Colonic mucosa (tissue), 4 donors: Measurements from ENCODE around the gene EIF2S3. TPM values are rescaled to one million over a fixed set of nuclear protein-coding genes. Genes with fewer than 3 reads are reported as not detected.

ENCODE experiments used
- DNase-seq: peaks from one replicate; pipeline ENCODE4 v3.0.0-alpha.2; 2020
- H3K27ac ChIP-seq: fragments of 200-600 bp; one replicate; pipeline ENCODE4 v1.8.0; 2021
- H3K27me3 ChIP-seq: fragments of 200-600 bp; one replicate; pipeline ENCODE4 v1.8.0; 2021
- H3K36me3 ChIP-seq: fragments of 200-600 bp; one replicate; pipeline ENCODE4 v1.8.0; 2021
- H3K4me1 ChIP-seq: fragments of 200-600 bp; one replicate; pipeline ENCODE4 v1.8.0; 2021; ENCODE audit warnings: mild to moderate bottlenecking
- H3K4me3 ChIP-seq: fragments of 200-600 bp; one replicate; pipeline ENCODE4 v1.8.0; 2021
- H3K9ac ChIP-seq, 2 donors: one replicate each; pipeline ENCODE4 v1.7.0; 2013; ENCODE audit warnings: control low read depth in 2 of 2, low read depth in 2 of 2, low read length in 2 of 2
- H3K9me3 ChIP-seq: fragments of 200-600 bp; one replicate; pipeline ENCODE4 v1.8.0; 2021
- intact Hi-C: fragments of 100-400 bp; cut with DNase I; formaldehyde crosslinking; loops from one replicate; pipeline ENCODE4 v1.14.1; 2022
- total RNA-seq, 2 donors: library from RNA; stranded (reverse); fragmentation: NEBNext Ultra II Directional in 1 of 2; extraction: Animal tissue kit (Norgen Biotek cat#: 25700) in 1 of 2; gene quantifications; one replicate each; pipeline ENCODE4 v1.2.1, GENCODE V29; 2021
- TF ChIP-seq, protein P1 (sequence below): fragments of 200-600 bp; IDR thresholded peaks from one replicate; pipeline ENCODE4 v1.8.0; 2022; ENCODE audit warnings: antibody characterized with exemption, mild to moderate bottlenecking
- donor health status: healthy.
- donor health status: DM: no; HTN: no; CAD: no.
- donor health status: DM: no; HTN: no; CAD: no.

EIF2S3 gene
- total RNA-seq, 2 donors from 2014 or later = 166 to 180 TPM

DNA sequence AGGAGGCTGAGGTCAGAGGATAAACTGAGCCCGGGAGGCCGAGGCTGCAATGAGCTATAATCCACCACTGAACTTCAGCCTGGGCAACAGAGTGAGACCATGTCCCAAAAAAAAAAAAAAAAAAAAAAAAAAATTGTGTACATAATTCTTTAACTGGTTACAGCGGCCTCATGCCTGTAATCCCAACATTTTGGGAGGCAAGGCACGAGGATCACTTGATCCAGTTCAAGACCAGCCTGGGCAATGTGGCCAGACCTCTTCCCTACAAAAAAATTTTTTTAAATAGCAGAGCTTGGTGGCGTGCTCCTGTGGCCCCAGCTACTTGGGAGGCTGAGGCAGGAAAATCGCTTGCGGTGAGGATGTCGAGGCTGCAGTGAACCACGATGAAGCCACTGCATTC lies 37.1 kb upstream of the EIF2S3 start:
- Histone ChIP-seq H3K27ac (no peak overlapping the region), H3K9ac (no peak overlapping the region), H3K36me3 (no peaks in the 10 kb centered on the region), H3K4me3 (no peak overlapping the region), H3K27me3 (no peaks in the 10 kb centered on the region), H3K9me3 (no peaks in the 10 kb centered on the region), H3K4me1 (no peaks in the 10 kb centered on the region)
- TF ChIP-seq, protein P1, sequence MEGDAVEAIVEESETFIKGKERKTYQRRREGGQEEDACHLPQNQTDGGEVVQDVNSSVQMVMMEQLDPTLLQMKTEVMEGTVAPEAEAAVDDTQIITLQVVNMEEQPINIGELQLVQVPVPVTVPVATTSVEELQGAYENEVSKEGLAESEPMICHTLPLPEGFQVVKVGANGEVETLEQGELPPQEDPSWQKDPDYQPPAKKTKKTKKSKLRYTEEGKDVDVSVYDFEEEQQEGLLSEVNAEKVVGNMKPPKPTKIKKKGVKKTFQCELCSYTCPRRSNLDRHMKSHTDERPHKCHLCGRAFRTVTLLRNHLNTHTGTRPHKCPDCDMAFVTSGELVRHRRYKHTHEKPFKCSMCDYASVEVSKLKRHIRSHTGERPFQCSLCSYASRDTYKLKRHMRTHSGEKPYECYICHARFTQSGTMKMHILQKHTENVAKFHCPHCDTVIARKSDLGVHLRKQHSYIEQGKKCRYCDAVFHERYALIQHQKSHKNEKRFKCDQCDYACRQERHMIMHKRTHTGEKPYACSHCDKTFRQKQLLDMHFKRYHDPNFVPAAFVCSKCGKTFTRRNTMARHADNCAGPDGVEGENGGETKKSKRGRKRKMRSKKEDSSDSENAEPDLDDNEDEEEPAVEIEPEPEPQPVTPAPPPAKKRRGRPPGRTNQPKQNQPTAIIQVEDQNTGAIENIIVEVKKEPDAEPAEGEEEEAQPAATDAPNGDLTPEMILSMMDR = no peak
- intact Hi-C loops = no loop called here
- DNase-seq = no peak

DNA sequence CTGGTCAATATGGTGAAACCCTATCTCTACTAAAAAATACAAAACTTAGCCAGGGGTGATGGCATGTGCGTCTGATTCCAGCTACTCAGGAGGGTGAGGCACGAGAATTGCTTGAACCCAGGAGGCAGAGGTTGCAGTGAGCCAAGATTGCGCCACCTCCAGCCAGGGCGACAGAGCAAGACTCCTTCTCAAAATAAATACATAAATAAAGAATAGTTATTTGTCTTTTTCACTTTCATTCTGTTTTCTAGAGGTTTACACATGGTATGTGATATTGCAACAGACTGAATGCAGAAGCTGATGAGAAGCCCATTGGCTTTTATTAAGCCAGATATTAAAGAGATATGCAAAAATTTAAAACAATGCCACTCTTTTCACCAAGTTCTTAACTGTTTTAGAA lies 35.9 kb upstream of the EIF2S3 start:
- H3K4me3 ChIP-seq = no peak overlapping the region
- H3K9me3 ChIP-seq = no peaks in the 10 kb centered on the region
- H3K4me1 ChIP-seq = no peaks in the 10 kb centered on the region
- TF ChIP-seq, protein P1 = no peak
- no peak overlapping the region for H3K9ac ChIP-seq
- DNase-seq = no peak
- H3K27ac ChIP-seq = no peak overlapping the region
- intact Hi-C loops = no loop called here
- H3K27me3 ChIP-seq = no peaks in the 10 kb centered on the region
- H3K36me3 ChIP-seq = no peaks in the 10 kb centered on the region

DNA sequence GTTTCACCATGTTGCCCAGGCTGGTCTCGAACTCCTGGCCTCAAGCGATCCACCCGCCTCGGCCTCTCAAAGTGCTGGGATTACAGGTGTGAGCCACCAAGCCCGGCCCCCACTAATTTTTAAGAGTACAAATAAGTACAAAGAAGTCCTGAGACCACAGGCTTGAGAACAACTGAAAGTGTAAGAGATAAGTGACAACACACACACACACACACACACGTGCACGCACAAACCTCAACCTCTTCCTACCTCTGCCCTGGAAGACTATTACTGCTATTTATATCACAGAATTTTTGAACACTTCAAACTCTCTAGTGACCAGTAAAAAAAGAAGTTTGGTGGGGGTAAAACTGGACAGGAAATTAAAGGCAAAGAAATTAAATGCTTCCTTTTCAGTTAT lies 35.3 kb upstream of the EIF2S3 start:
- intact Hi-C loops = no loop called here
- TF ChIP-seq, protein P1 = no peak
- no peaks in the 10 kb centered on the region for H3K9me3 ChIP-seq
- H3K4me3 ChIP-seq = no peak overlapping the region
- DNase-seq = no peak
- no peaks in the 10 kb centered on the region for H3K27me3 ChIP-seq
- no peaks in the 10 kb centered on the region for H3K4me1 ChIP-seq
- H3K9ac ChIP-seq = no peak overlapping the region
- H3K27ac ChIP-seq = no peak overlapping the region
- no peaks in the 10 kb centered on the region for H3K36me3 ChIP-seq

DNA sequence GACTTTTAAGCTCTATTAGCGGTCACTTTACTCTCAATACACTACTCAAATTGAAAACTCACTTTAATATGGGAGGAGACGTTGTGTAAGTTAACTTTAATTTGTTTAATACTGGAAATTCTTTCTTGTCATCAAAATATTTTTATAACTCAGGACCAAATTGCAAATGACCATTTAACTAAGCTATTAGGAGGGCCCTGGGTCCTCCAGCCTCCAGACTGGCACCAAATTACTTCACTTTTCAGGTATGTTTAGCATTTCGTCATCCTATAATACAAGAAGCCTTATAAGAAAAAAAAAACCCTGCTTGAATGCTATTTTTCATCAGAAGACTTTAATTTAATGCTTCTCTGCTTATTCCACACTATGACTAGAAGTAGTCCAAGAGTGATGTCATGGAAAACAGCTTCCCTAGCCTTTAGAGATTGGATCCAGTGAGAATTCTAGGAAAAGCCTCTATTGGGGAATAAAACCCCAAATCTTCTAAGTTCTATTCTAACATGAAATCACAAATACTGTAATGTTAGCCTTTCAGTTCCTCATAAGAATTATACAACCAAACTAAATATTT lies 34.4 kb upstream of the EIF2S3 start:
- no peaks in the 10 kb centered on the region for H3K27me3 ChIP-seq
- DNase-seq = no peak
- H3K27ac ChIP-seq = no peak overlapping the region
- H3K9me3 ChIP-seq = no peaks in the 10 kb centered on the region
- TF ChIP-seq, protein P1 = no peak
- H3K4me1 ChIP-seq = no peaks in the 10 kb centered on the region
- no peak overlapping the region for H3K9ac ChIP-seq
- no peak overlapping the region for H3K4me3 ChIP-seq
- H3K36me3 ChIP-seq = no peaks in the 10 kb centered on the region
- intact Hi-C loops = no loop called here

DNA sequence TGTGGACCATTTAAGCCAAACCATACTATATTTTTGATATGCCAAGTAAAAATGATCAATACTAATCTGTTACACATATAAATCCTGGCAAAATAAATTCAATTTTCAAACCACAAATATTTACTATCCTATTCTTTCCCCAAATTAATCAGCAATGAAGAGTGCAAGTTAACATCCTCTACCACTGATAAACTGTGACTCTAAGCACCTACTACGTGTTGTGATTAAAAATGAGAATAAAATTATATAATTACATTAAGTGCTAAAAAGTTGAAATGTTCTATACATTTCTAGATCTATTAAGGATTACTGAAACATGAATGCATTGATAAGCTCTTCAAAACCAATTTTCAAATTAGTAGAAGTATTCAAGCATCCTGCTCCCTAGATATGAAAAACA lies 31.2 kb upstream of the EIF2S3 start:
- TF ChIP-seq, protein P1 = no peak
- Histone ChIP-seq H3K4me3 (peak overlapping the region; percentile 83), H3K9me3 (no peaks in the 10 kb centered on the region)

More for the DNA sequence above, 31.2 kb upstream of the EIF2S3 start:
- no peak overlapping the region for H3K9ac ChIP-seq
- no peaks in the 10 kb centered on the region for H3K36me3 ChIP-seq
- intact Hi-C loops = no loop called here
- no peak for DNase-seq
- H3K4me1 ChIP-seq = no peaks in the 10 kb centered on the region
- no peak overlapping the region for H3K27ac ChIP-seq
- no peaks in the 10 kb centered on the region for H3K27me3 ChIP-seq
